Esophagus squamous epithelium (tissue), 5 donors: ENCODE data around the gene TGFB1. TPM values are rescaled to one million over a fixed set of nuclear protein-coding genes. Genes with fewer than 3 reads are reported as not detected.

Experiments used
- DNase-seq: peaks from one replicate; lab custom pipeline; 2025; lab: John Stamatoyannopoulos, UW
- H3K27ac ChIP-seq, 4 donors: fragments of 200-600 bp; sonication (generic); one replicate each; pipeline ENCODE4 v1.5.1; 2016 to 2019; ENCODE audit warnings: mild to moderate bottlenecking in 1 of 4
- H3K27me3 ChIP-seq, 4 donors: fragments of 200-600 bp; sonication (generic); 1 replicate in 3 of 4; 2 replicates in 1 of 4; pipeline versions ENCODE4 v1.5.1 to v1.6.0; 2017 to 2021; ENCODE audit warnings: antibody characterized with exemption in 1 of 4
- H3K36me3 ChIP-seq, 3 donors: fragments of 200-600 bp; sonication (generic); one replicate each; pipeline ENCODE4 v1.5.1; 2016 to 2019
- H3K4me1 ChIP-seq, 3 donors: fragments of 200-600 bp; sonication (generic); one replicate each; pipeline ENCODE4 v1.5.1; 2017 to 2019
- H3K4me3 ChIP-seq, 4 donors: fragments of 200-600 bp; sonication (generic); 1 replicate in 3 of 4; 2 replicates in 1 of 4; pipeline ENCODE4 v1.5.1; 2016 to 2019; ENCODE audit warnings: mild to moderate bottlenecking in 2 of 4, moderate library complexity in 1 of 4
- H3K9me3 ChIP-seq, 3 donors: fragments of 200-600 bp; sonication (generic); one replicate each; pipeline ENCODE4 v1.5.1; 2016 to 2019
- CTCF ChIP-seq, 6 experiments: fragments of 450-650 bp in 4 of 6; fragments of 200-600 bp in 2 of 6; sonication (generic) in 2 of 6; IDR thresholded peaks; one replicate each; pipeline ENCODE4 v1.5.1; 2016 to 2019; ENCODE audit warnings: antibody characterized with exemption in 6 of 6, mild to moderate bottlenecking in 4 of 6, moderate library complexity in 4 of 6
- POLR2A ChIP-seq, 4 donors: fragments of 450-650 bp; IDR thresholded peaks; one replicate each; pipeline ENCODE4 v1.6.1; 2017; ENCODE audit warnings: antibody characterized with exemption in 4 of 4, mild to moderate bottlenecking in 4 of 4, moderate library complexity in 3 of 4
- WGBS, 2 donors: methylation state at CpG; one replicate each; pipeline ENCODE4 v1.1.5; 2018; 5-methylcytosine and 5-hydroxymethylcytosine counted together
- intact Hi-C: fragments of 100-400 bp; cut with DNase I; formaldehyde crosslinking; loops from one replicate; pipeline ENCODE4 v1.15.0; 2022
- total RNA-seq, 4 donors: library from RNA; depleted of rRNA; stranded (reverse); fragments of >200 nt; gene quantifications; one replicate each; pipeline ENCODE4 v1.1.0, GENCODE V29; 2016
- donor health status: DM: yes; HTN: yes; CAD: no.

The TGFB1 gene
- total RNA-seq, 4 donors from 2014 or later, result 13.6 to 36.2 (median 31.9) TPM

- Histone ChIP-seq H3K4me3 (no peak overlapping the region), H3K4me1 (peaks cover 31 to 73% (median 57%) of the 10 kb centered on the region in 3 donors), H3K36me3 (peaks cover 24 to 100% (median 39%) of the 10 kb centered on the region in 3 donors), H3K27ac (peak overlapping the region; percentile 41 to 84 (median 70)), H3K27me3 (no peaks in the 10 kb centered on the region), H3K9me3 (no peaks in the 10 kb centered on the region)
- 78 to 90% methylated on average over 6 of the region's 6 CpGs for WGBS, 2 donors
- DNase-seq, result no peak
- intact Hi-C loops, result no loop called here
- TF ChIP-seq POLR2A (IDR thresholded peaks at IDR 0.05) (no peak), CTCF (IDR thresholded peaks at IDR 0.05) (no peak)
Measured at GRCh38 chr19:41300555-41300954, 53.2 kb downstream of the TGFB1 start.

- Histone ChIP-seq H3K27ac (peak overlapping the region; percentile 57 to 84 (median 83)), H3K36me3 (peaks cover 26 to 100% (median 39%) of the 10 kb centered on the region in 3 donors), H3K4me1 (peaks cover 31 to 71% (median 57%) of the 10 kb centered on the region in 3 donors), H3K27me3 (no peaks in the 10 kb centered on the region), H3K9me3 (no peaks in the 10 kb centered on the region), H3K4me3 (no peak overlapping the region)
- TF ChIP-seq POLR2A (IDR thresholded peaks at IDR 0.05) (no peak), CTCF (IDR thresholded peaks at IDR 0.05) (no peak)
- intact Hi-C loops, result no loop called here
- 28 to 43% methylated on average over 4 of the region's 4 CpGs for WGBS, 2 donors
- no peak for DNase-seq
Measured at GRCh38 chr19:41299755-41300089, 54.0 kb downstream of the TGFB1 start.

GRCh38 chr19:41299046-41299754 is 54.5 kb downstream of the TGFB1 start:
- no peaks in the 10 kb centered on the region for H3K27me3 ChIP-seq
- WGBS, 2 donors, result 54 to 64% methylated on average over 9 to 10 of the region's 10 CpGs
- peaks cover 31 to 66% (median 57%) of the 10 kb centered on the region in 3 donors for H3K4me1 ChIP-seq
- peaks cover 26 to 100% (median 39%) of the 10 kb centered on the region in 3 donors for H3K36me3 ChIP-seq
- no peak for DNase-seq
- no peaks in the 10 kb centered on the region for H3K9me3 ChIP-seq
- H3K27ac ChIP-seq, result peak overlapping the region; percentile 57 to 84 (median 83)
- intact Hi-C loops, result no loop called here
- TF ChIP-seq POLR2A (IDR thresholded peaks at IDR 0.05) (no peak), CTCF (IDR thresholded peaks at IDR 0.05) (no peak)
- H3K4me3 ChIP-seq, result no peak overlapping the region

GRCh38 chr19:41298348-41298964 is 55.3 kb downstream of the TGFB1 start:
- peak overlapping the region; percentile 57 to 84 (median 83) for H3K27ac ChIP-seq
- WGBS, 2 donors, result 37 to 38% methylated on average over 4 of the region's 4 CpGs
- no peak for DNase-seq
- TF ChIP-seq POLR2A (IDR thresholded peaks at IDR 0.05) (peak in 1 of 4 donors; percentile 35), CTCF (IDR thresholded peaks at IDR 0.05) (no peak)
- no peaks in the 10 kb centered on the region for H3K27me3 ChIP-seq
- no peaks in the 10 kb centered on the region for H3K9me3 ChIP-seq
- H3K4me3 ChIP-seq, result no peak overlapping the region
- intact Hi-C loops, result no loop called here
- peaks cover 27 to 100% (median 37%) of the 10 kb centered on the region in 3 donors for H3K36me3 ChIP-seq
- peaks cover 31 to 66% (median 57%) of the 10 kb centered on the region in 3 donors for H3K4me1 ChIP-seq
